SK-N-SH (cell line): ENCODE results near the gene HNRNPD.
"Not testable (repeated sequence)": the region's sequence is repeated elsewhere in the genome, so short reads cannot be mapped to it uniquely, and the experiment has no call there.

ENCODE experiments used
- CTCF ChIP-seq: fragments of 200-600 bp; sonication (generic); IDR thresholded peaks from 2 replicates; pipeline ENCODE4 v1.6.1; 2017; ENCODE audit warnings: antibody characterized with exemption, mild to moderate bottlenecking, moderate library complexity
- EP300 ChIP-seq, 2 experiments: IDR thresholded peaks; 2 replicates each; pipeline versions ENCODE4 v1.4.0 to v1.6.1; 2012; ENCODE audit warnings: borderline replicate concordance in 1 of 2, low read depth in 1 of 2, low read length in 1 of 2
- FOXJ3 ChIP-seq: sonication (generic); formaldehyde crosslinking; IDR thresholded peaks from 2 replicates; pipeline ENCODE4 v1.5.1; 2020; ENCODE audit warnings: mild to moderate bottlenecking, missing genetic modification reagents
- POLR2AphosphoS5 ChIP-seq: IDR thresholded peaks from 2 replicates; pipeline ENCODE4 v1.6.1; 2012; ENCODE audit warnings: low read depth, low read length
- SIN3A ChIP-seq: IDR thresholded peaks from 2 replicates; pipeline ENCODE4 v1.6.1; 2012; ENCODE audit warnings: low read depth, mild to moderate bottlenecking, low read length, moderate library complexity, borderline replicate concordance
- YY1 ChIP-seq: IDR thresholded peaks from 2 replicates; pipeline ENCODE4 v1.4.0; 2012; ENCODE audit warnings: low read depth, mild to moderate bottlenecking

- not testable (repeated sequence) for TF ChIP-seq CTCF; POLR2AphosphoS5; EP300 (IDR thresholded peaks at IDR 0.05; ENCODE audit: borderline replicate concordance in 1 of 2, low read depth in 1 of 2, low read length in 1 of 2); SIN3A; YY1; FOXJ3 (CRISPR knock-in tag)
Observed at GRCh38 chr4:82390061-82390460, 16.3 kb upstream of the HNRNPD start.
